NCI-H1105 treated with DMSO at 0.1 percent for 48 hours (cell line): ENCODE results near the gene BUD23.
"Not testable (repeated sequence)": the region's sequence is repeated elsewhere in the genome, so short reads cannot be mapped to it uniquely, and the experiment has no call there.

ENCODE experiments used
- DNase-seq: peaks from one replicate; lab custom pipeline; 2025; lab: John Stamatoyannopoulos, UW

The BUD23 gene, protein sequence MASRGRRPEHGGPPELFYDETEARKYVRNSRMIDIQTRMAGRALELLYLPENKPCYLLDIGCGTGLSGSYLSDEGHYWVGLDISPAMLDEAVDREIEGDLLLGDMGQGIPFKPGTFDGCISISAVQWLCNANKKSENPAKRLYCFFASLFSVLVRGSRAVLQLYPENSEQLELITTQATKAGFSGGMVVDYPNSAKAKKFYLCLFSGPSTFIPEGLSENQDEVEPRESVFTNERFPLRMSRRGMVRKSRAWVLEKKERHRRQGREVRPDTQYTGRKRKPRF

DNA sequence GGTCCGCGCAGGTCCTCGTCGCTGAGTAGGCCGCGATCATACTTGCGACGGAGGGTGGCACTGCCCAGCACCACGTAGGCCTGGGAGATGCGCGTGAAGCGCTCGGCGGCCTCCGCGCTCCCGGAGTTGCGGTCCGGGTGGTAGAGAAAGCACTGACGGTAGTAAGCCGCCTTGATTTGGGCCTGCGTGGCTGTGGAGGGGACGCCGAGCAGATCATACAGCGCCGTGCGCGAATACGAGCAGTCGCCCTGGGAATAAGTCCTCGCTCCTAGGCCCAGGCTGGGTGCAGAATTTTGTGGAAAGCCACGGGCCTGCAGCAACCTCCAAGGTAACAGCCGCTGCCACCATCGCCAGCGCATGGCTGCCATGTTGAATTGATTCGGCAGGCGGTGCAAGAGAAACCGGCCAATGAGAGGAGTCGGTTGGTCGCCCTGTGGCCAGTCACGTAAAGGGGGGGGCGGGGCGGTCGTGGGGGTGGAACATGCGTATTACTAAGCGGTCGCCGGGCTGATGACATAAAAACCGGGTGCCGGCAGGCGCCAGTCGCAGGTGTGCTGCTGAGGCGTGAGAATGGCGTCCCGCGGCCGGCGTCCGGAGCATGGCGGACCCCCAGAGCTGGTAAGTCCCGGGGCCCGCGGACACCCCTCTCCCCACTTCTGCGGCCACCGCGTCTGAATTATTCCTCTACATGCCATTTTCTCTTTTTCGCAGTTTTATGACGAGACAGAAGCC lies at the start of gene BUD23, which contains the start of gene DNAJC30:
BUD23 (plus strand) TSS at position 542 of the 732 bp plus-strand sequence; CDS start at position 571, 29 bp downstream.
DNAJC30 (minus strand) TSS at position 398 of the 732 bp plus-strand sequence; CDS start at position 368, 30 bp downstream.
- peak; percentile 92 for DNase-seq

DNA sequence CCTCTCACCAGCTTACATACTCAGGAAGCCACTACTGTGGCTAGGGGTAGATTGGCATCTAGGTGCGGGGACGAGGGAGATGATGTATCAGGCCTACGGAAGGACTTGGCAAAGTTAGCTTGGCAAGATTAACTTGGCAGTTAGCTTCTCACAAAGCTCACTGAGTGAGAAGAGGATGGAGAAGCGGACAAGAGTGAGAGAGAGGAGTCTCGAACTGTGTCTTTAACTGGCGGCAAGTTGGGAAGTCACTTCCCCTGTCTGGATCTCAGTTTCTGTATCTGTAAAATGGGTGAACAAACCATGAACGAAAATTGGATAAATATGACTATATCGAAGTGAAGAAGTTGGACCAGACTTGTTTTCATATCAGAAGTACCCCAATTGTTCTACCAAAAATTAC lies 49.6 kb upstream of the BUD23 start:
- no peak for DNase-seq

DNA sequence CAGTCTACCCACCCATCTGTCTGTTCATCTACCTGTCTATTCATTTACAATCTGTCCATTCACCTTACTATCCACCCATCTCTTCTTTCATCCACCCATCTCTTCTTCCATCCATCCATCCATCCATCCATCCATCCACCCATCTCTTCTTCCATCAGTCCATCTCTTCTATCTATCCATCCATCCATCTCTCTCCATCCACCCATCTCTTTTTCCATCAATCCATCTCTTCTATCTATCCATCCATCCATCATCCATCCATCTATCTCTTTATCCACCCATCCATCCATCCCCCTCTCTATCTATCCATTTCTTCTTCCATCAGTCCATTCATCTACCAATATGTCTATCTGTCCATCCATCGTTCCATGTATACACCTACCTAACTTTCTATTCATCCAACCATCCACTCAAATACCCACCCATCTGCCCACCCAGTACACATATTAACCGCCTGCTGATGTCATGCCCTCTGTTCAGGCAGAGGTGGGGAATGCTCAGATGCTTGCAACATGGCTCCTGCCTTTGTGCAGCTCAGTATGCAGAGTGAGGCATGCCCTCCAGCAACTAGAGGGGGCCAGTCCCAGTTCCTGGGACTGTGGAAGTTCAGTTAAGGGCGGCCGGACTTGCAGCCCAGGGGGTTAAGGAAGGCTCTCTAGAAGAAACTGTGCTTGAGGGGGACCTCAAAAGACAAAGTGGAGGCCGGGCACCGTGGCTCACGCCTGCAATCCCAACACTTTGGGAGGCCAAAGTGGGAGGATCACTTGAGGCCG lies 47.8 kb upstream of the BUD23 start:
- DNase-seq: no peak

DNA sequence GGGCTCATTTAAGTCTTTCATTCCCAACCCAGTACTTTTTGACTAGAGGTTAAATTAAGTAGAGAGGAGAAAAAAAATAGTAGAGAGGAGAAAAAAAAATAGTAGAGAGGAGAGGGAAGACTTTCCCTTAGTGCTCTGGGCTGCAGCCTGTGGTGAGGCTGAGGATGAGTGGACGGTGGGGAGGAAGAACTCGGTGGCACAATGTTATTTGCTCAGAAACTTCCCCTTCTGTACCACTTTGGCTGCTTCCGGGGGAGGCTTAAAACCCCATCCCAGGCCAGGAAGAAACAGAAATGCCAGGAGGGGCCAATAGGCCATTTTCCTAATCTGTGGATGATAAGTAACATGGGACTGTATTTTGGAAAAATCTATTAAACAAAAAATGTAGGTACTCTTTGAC lies 44.5 kb upstream of the BUD23 start:
- DNase-seq: no peak

DNA sequence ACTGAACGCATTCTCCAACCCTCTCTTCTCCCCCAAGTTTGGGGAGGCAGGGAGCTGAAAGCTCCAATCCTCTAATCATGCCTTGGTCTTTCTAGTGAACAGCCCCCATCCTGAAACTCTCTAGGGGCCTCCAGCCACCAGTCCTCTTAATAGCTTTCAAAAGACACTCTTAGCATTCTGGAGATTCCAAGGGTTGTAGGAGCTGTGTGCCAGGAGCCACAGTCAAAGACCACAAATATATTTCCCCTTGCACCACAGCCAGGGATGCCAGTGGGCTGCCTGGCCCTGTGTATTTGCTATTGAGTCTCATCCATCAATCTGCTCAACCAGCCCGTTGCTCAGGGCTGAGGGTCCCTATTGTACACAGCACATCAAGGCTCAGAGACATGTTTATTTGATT lies 40.6 kb upstream of the BUD23 start:
- DNase-seq: no peak

DNA sequence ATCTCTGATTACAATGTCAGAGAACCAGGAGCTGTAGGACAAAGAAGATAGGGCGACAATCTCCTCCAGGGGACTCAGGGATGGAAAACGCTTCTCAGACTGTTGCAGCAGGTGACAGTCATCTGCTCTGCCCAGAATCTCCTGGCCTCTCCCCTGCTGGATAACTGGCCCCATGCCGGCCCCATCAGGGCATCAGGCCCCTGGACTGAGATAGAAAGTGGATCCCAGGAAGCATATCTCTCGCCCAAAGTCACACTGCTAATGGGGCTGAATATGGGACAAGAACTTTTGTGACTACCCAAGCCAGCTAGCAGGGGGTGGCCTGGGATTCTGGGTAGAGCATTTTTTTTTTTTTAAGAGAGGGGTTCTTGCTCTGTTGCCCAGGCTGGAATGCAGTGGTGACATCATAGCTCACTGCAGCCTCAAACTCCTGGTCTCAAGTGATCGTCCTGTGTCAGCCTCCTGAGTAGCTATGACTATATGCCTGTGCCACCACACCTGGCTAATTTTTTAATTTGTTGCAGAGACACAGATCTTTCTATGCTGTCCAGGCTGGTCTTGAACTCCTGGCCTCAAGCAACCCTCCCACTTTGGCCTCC lies 38.6 kb upstream of the BUD23 start:
- DNase-seq: no peak

DNA sequence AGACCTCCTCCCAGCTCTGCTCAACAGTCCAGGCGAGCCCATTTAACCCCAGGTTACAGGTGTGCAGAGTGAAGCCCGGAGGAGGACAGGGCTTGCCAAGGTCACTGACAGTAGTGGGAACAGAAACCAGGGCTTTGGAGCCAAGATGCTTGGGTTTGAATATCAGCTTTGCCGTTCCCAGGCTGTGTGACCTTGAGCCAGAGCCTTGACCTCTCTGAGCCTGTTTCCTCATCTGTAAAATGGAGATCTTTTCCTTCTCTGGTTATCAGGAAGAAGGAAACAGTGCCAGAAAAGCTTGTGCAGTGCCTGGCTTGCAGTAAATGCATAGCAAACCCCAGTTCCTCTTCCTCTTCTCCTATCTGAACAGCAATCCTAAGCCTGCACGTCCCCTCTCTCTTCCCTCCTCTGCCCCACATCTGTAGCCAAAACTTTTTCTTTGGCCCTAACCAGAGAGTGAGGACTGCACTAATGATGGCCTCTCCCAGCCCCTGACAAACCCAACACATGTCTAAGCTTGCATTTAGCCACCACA lies 37.7 kb upstream of the BUD23 start:
- DNase-seq: no peak

DNA sequence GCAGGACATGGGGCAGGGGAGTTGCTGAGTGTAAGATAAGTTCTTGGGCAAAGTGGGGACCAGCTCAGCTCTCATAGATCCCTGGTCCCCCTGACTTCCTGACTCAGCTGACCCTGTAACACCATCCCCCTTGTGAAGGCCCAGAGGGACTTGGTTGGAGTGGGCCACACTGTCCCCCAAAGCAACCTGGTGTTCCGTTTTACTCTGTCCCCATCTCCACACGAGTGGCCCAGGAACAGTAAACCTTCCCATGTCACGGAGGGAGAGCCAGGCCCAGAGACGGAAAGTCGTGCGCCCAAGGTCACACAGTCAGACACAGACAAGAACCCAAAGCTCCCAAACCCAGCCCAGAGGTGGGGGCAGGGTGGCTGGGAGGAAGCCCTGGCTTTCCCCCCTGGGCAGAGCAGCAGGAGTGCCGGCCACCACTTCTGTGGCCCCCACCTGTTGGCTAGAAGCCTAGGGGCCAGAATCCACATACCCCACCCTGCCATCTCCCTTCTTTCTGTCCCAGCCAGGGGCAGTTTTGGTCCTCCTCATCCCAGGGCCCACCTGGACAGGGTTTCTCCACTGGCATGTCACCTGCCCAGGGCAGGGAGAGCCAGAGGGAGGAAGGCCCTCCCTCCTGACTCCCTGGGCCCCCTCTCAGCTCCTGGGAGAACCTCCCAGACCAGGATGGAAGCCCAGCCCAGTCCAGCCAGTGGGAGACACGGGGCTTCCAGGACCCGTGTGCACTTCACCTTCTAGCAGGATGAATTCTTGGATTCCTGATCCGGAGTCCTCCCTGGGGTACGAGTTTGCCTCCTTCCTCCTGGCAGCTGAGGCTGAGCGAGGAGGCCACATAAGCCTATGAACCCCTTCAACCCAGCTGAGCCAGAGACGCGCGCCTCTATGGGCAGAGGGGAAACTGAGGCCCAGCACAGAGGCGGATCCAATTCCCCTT lies 36.3 kb upstream of the BUD23 start:
- no peak for DNase-seq

DNA sequence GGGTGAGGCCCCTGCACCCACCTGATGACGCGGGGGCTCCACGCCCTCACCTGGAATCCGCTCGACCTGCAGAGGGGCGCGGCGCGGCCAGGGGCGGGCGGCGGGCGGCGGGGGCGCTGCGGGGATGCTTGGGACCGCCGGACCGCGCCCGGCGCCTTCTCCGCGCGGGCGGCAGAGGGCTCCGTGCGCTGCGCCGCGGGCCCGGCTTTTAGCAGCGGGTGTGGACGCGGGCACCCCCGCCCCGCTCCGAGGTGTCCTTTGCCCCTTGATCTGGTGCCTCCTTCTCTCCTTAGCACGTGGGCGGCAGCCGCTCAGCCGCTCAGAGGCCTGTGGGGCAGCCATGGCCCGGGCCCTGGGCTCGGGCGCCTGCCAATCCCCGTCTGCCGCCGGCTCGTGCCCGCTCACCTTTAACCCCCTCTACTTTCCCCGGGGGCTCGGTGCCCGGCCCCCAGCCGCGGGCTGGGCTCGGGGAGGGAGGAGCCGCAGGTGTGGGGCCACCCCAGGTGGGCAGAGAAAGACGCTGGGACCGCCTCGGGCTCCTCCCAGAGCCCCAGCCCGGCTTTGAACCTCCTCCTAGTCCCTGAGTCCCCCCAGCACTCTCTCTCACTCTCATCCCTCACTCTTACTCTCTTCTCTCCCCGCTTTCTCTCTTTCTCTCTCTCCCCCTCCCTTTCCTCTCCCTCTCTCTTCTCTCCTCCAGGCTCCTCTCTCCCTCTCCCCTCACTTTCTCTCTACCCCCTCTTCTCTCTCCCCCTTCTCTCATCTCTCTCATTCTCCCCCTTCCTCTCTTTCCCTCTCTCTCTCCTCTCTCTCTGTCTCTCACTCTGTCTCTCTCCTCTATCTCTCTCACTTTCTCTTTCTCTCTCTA lies 35.4 kb upstream of the BUD23 start:
- peak; percentile 57 for DNase-seq

DNA sequence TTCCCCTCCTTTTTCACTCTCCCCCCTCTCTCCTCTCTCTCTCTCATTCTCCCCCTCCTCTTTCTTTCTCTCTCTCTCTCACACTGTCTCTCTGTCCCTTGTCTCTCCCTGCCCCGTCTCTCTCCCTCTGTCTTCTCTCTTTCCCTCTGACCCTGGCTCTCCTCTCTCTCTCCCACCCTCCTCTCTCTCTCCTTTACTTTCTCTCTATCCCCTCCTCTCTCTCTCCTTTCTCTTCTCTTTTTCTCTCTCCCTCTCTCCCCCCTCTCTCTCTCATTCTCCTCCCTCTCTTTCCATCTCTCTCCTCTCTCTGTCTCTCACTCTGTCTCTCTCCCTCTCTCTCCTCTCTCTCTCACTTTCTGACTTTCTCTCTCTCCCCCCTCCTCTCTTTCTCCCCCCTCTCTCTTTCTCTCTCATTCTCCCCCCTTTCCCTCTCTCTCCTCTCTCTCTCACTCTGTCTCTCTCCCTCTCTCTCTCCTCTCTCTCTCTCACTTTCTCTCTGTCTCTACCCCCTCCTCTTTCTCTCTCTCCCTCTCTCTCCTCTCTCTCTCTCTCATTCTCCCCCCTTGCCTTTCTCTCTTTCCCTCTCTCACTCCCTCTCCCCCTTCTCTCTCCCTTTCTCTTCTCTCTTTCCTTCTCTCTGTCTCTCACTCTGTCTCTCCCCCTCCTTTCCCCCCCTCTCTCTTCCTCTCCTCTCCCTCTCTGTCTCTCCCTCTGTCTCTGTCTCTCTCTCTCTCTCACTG lies 34.6 kb upstream of the BUD23 start:
- DNase-seq: no peak

DNA sequence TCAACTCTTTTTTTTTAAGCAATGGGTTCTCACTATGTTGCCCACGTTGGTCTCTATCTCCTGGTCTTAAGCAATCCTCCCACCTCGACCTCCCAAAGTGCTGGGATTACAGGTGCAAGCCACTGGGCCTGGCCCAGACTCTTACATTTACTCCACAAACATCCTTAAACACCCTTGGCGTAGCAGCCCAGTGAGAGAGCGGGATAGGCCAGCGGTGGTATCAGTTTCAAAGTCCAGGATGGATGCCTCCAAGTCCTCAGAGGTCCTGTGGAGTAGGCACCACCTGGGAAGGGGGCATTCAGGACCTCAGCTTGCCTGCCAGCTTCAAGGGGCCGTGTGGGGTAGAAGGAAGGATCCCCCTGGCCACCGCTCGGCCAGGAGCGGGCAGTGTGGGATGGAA lies 33.8 kb upstream of the BUD23 start:
- DNase-seq: no peak

DNA sequence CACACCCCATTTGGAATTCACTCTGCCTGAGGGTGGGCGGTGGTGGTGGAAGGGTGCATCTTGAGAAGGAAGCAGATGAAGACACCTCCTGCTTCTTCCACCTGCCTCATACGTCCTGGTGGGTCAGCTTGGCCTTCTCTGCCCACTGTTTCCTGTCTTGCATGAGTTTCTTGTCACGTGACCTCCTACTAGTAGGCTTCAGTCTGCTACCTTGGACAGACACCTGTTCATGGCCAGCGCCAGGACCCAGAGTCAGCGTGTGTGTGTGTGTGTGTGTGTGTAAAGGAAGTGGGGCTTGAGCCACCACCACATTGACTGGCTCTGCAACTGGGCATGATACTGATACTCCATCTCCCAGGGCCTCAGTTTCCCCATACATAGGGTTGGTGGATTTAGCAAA lies 32.9 kb upstream of the BUD23 start:
- DNase-seq: no peak

DNA sequence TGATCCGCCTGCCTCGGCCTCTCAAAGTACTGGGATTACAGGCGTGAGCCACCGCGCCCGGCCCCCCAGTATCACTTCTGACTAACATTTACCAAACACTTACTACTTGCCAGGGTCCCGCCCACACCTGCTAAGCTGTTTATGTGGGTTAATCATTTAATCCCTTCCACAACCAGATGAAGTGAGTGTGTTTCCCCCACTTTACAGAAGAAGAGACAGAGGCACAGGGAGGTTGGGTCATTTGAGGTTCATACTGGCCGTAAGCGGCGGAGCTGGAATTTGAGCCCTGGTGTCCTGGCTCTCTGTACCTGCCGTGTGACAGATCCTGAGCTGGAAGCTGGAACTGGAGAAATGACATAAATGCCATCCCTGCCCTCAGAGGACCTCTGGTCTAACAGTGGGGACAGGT lies 30.9 kb upstream of the BUD23 start:
- no peak for DNase-seq

DNA sequence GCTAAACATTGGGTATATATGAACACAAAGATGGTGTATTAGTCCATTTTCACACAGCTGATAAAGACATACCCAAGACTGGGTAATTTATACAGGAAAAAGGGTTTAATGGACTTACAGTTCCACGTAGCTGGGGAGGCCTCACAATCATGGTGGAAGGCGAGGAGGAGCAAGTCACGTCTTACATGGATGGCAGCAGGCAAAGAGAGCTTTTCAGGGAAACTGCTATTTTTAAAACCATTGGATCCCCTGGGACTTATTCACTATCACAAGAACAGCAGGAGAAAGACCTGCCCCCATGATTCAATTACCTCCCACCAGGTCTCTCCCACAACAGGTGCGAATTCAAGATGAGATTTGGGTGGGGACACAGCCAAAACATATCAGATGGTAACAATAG lies 28.1 kb upstream of the BUD23 start:
- not testable (repeated sequence) for DNase-seq

DNA sequence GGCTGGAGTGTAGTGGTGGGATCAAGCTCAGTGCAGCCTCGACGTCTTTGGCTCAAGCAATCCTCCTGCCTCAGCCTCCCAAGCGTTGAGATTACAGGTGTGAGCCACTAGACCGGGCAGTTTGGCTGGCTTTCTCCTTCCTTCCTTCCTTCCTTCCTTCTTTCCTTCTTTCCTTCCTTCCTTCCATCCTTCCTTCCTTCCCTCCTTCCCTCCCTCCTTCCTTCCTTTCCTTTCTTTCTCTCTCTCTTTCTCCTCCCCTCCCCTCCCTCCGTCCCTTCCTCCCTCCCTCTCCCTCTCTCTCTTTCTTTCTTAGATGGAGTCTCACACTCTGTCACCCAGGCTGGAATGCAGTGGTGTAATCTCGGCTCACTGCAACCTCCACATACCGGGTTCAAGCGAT lies 23.4 kb upstream of the BUD23 start:
- DNase-seq: no peak

DNA sequence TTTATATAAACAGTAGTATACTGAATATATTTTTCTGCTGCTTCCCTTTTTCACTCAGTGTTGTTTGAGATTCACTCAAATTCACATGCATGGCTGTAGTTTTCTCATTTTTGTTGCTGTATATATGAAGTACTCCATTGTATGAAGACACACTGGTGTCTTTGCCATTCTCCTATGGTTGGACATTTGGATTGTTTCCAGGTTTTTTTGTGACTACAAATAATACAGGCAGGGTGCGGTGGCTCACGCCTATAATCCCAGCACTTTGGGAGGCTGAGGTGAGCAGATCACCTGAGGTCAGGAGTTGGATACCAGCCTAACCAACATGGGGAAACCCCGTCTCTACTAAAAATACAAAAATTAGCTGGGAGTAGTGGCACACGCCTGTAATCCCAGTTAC lies 22.8 kb upstream of the BUD23 start:
- DNase-seq: not testable (repeated sequence)

DNA sequence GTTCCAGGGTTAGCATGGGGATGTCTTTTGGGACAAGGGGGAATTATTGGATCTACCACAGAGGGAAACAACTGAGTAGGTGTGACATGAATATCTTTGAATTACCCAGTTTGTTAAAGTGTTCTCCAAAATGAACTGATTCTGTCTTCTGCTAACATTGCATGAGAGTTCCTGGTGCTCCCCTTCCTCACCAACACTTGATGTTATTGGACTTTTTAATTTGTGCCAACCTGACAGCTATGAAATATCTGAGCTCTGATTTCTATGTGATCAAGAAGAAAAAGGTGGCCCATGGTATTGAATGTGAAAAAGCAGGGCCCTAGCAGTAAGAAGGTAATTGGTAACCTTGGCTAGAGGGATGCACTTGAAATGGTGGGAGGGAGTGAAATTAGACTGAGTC lies 20.4 kb upstream of the BUD23 start:
- no peak for DNase-seq

DNA sequence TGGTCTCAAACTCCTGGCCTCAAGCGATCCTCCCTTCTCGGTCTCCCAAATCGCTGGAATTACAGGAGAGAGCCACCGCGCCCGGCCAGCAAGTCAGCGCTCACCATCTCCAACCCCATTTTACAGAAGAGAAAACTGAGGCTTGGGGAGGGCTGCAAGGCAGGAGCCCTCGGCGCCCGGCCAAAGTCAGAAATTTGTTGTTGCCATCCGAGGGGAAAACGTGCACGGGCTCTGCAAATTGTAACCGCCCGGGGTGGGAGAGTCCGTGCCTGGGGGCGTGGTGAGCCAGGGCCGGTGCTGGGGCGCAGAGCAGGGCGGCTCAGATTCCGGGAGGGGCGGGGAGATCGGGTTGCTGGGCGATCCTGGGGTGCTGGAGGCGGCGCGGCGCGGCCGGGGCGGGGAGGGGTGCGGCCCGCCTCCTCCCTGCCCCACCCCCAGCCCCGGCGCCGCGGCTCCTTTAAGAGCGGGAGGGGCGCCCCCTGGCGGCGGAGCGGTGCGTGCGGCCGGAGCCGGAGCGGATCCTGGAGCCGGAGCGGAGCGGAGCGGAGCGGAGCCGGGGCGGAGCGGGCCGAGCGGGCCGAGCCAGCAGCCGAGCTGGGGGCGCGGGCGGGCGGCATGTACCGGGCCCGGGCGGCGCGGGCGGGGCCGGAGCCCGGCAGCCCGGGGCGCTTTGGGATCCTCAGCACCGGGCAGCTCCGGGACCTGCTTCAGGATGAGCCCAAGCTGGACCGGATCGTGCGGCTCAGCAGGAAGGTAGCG lies 15.9 kb upstream of the BUD23 start, which contains the start of gene VPS37D:
VPS37D (plus strand) TSS at position 488 of the 759 bp plus-strand sequence; CDS start at position 616, 128 bp downstream.
- DNase-seq: peak; percentile 70
